Left renal pelvis (tissue), 4 donors: ENCODE data around the gene NKD1. TPM values are rescaled to one million over a fixed set of nuclear protein-coding genes. Genes with fewer than 3 reads are reported as not detected.

Experiments used
- DNase-seq, 4 donors: peaks; one replicate each; pipeline ENCODE4 v3.0.0-alpha.2; 2013; ENCODE audit warnings: low read depth in 4 of 4, low spot score in 3 of 4
- polyA plus RNA-seq, 4 donors: library from polyadenylated mRNA; unstranded; fragments of 120-200 nt; gene quantifications; one replicate each; pipeline ENCODE4 v1.2.1, GENCODE V29; 2013; ENCODE audit not compliant: insufficient read length in 4 of 4

NKD1 gene
- polyA plus RNA-seq, 4 donors = 8.3 to 13.3 (median 11.9) TPM

DNA sequence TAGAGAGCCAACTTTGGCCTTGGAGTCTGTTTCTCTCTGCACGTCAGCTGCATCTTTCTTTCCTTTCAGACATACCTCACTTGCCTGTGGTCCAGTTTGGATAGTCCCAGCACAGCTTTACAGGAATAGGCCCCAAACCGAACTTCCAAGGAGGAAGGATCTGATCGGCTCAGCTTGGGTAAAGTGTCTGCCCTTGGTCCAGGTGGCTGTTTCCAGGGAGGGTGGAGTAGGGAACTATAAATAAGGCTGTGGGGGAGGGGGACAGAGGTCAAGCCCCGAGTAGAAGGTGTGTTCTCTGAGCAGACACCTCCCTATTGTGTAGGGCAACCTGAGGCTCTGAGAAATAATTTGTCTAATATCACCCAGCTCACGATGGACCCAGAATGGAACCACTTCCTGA lies 29.2 kb upstream of the NKD1 start:
- no peak for DNase-seq

DNA sequence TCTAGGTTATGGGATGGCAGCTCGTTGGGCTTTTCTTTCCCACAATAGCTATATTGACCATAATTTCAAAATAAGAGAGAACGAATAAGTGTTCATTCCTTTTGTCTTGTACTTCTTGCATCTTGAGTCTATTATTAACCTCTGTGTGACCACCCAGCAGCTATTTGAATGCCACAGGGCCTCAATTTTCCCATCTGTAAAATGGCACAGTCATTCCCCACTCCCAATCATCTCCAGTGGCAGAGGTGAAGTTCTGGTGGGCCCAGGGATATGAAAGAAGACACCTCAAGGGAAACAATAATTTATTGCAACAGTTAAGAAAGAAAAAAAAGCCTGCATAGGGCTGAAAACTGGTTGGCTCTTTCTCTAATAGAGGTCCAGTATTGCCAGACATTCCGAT lies 28.6 kb upstream of the NKD1 start:
- no peak for DNase-seq

DNA sequence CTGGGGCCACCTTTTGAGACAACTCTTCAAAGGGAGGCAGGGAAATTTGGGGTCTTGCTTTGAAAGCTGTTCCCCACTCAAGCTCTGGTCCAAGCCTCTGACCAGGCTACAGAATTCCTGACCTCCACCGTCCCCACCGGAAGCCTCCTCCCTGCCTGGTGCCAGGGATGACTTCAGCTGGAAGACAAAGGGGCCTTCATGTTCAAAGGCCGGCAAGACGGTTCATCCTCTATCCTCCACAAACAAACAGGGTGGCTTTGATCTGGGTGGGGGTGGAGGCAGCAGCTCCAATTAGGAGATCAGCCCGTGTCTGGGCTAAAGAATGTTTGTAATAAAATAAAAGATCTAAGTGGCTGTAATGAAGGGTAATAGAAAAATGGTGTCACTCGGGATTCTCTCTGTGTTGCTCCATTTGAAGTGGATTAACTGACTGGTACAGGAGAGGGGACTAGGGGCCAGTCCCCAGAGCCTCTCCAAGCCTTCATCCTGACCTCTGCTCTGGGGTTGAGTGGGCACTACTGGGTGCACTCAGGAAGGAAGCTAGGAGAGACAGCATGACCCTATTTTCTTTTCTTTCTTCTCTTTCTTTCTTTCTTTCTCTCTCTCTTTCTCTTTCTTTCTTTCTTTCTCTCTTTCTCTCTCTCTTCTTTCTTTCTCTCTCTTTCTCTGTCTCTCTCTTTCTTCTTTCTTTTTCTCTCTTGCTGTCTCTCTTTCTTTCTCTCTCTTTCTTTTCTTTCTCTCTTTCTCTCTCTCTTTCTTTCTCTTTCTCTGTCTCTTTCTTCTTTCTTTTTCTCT lies 27.5 kb upstream of the NKD1 start:
- DNase-seq = no peak

DNA sequence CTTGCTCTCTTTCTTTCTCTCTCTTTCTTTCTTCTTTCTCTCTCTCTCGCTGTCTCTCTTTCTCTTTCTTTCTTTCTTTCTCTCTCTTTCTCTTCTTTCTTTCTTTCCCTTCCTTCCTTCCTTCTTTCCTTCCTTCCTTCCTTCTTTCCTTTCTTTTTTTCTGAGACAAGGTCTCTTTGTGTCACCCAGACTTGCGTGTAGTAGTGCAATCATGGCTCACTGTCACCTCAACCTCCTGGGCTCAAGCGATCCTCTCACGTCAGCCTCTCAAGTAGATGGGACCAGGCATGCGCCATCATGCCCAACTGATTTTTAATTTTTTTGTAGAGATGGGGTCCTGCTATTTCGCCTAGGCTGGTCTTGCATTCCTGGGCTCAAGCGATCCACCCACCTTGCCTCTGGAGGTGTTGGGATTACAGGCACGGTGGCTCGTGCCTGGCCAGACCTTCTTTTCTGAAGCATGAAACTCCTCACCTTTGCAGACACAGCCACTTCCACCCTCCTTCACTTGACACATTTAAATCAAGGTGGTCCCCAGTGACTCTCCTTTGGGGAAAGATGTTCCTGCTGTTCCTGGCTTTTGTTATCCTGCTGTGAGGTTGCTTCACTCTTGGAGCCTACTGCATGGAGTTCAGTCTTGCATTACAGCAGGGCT lies 26.8 kb upstream of the NKD1 start:
- DNase-seq = no peak

DNA sequence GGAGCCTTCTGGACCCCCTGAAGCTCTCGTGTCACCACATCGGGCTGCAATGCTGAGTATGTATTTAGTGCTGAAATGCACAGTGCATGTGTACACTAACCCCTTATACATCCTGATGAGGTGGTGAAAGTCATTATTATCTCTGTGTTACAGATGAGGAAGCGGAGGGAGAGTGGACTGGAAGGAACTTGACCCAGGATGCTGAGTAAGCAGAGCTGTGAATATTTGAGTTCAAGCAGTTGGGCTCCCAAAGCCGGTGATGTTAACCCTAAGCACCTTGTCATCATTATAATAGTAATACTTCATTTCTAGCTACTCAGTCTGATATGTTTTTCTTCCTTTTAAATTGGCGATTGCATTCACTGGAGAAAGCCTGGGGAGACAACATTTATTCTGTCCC lies 25.9 kb upstream of the NKD1 start:
- no peak for DNase-seq

DNA sequence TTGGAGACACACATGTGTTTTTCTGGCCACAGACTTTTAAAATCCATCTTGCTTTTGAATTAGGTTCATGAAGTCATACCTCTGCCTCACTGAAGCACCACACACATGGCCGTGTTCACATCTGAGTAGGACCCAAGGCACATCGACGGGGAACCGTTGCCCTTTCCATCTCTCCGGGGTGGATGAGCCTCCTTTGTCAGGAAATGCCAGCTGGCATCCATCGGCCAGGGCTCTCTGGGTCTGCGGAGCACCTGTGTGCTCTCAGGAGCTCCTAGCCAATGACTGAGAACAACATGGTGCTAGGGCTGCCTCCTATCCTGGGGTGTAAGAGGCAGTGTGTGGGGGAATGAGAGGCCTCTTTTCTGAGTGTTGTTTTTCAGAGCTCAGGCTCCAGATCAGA lies 24.5 kb upstream of the NKD1 start:
- no peak for DNase-seq

DNA sequence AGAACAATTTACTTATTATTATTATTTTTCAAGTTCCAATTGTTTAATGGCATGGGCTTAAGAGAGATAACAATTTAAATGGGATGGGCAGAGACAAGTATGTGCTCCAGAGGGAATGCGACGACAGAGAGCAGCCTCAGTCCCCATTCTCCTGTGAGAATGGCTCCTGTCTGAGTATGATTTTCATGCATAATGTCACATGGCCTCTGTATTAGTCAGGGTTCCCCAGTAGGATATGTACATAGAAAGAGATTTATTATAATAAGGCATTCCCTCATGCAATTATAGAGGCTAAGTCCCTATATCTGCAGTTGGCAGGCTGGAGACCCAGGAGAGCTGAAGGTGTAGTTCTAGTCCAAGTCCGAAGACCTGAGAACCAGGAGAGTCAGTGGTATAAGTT lies 22.9 kb upstream of the NKD1 start:
- no peak for DNase-seq

DNA sequence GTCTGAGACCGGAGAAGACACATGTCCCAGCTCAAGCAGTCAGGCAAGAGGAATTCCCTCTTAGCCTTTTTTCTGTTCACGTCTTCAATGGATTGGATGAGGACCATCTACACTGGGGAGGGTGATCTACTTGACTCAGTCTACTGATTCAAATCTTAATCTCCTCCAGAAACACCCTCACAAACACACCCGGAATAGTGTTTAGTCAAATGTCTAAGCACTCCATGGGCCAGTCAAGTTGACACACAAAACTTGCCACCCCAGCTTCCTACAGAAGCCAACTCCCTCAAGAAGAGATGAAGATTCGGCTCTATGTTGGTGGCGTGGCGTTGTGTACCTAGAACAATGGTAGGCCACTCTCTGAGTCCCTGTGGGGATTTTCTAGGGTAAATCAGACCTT lies 22.5 kb upstream of the NKD1 start:
- no peak for DNase-seq

DNA sequence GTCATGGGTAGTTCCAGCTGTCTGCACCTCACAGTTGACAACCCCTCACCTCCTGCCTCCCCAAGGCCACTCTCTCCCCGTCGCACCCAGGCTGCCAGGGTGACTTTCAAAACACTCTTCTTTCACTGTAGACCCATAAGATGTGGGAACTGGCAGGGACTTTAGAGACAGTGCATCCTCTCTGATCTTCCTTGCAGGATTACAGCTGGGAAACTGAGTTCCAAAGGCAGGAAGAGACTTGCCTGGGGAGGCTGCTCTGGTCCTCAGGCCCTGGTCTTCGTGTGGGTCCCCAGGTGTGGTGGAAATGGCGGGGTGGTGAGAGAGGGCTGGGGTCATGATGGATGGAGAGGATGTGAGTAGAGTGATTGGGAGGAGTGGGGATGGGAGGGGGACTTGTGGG lies 21.9 kb upstream of the NKD1 start:
- DNase-seq = no peak

DNA sequence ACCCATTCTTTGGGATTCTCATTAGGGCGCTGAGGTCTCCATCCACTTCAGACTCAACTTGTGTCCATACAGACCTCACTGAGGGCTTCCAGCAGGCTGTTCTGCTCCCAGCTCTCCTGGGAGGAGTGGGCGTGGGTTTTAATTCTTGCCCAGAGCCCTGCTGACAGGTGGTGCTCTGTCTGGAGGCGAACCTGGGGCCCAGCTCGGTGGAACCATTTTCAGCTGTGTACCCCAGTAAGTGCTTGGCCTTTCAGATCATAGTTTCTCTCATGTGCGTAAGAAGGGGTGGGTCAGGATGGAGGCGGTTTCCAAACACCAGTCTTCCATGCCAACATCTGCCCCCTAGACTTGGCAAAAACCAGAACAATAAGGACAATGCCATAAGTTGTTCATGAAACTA lies 21.4 kb upstream of the NKD1 start:
- no peak for DNase-seq

DNA sequence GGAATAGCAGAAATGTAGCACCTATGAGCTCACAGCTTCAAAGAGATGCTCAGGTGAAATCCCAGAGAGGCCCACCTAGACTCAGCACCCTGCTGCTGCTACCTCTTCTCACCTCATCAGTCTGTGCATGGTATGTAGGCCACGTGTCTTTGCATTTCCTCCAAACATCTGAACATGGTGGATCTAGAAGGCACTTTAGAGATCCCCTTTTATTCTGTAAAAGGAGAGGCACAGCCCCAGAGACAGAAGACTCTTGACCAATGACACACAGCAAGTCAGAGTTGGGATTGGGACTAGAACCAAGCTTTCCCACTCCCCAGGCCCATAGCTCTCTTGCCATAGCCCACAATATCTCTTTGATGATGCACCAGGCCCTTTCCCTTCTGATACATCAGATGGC lies 19.4 kb upstream of the NKD1 start:
- DNase-seq = no peak

DNA sequence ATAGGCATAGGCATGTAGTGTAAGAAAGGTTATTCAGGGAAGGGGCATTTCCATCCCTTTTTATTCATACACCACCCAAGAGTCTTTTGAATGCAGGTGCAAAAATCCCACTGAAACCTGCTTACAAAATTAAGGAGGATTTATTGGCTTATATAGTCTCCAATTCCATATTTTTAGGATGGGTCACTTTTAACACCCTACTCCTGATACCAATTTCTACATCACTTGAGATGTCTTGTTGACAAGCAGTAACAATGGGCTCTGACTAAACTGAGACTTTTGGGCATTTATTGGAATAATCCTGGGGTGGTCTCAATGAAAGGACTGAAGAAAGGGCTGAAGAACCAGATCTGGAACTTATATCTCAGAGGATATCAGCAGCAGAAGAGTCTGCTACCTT lies 18.9 kb upstream of the NKD1 start:
- DNase-seq = no peak

DNA sequence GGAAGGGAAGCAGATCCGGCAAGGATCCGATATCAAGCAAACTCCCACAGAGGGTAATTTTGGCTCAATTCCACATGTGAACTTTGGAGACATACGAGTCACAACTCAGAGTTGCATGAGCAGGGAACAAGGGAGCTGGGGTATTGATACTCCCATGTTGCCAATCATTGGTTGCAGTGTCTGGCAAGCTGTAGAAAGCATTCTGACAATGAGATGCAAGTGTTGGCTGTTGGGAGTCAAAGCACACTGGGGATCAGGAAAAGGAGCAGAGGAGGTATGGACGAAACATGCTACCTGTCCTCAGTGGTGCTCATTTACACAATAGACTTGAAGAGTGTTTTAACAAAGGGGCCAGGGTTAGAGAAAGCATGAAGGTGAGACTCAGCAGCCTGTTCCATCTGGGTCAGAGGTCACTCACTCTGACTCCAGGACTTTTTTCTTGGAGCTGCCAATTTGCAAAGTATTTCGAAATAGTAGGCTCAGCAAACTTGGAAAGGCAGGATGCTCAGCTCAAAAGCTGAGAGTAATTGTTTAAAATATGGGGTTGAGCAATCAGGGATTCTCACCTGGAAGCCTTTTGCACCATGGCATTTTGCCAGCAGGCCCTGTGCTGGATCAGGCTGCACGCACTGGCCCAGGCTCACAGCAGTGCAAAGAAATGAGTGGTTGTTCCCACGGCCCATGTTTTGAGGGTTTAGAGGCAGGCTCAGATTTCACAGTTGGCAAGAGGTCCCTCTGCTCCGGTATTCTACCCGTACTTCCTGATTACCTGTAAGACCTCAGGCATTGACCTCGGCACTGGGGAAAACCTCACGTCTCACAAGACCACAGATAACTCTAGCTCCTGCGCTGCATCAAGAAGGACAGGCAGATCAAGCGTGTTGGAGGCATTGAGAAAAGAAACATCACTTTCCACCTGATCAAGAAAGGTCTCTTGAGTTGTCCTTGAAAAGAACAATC lies 17.6 kb upstream of the NKD1 start:
- no peak for DNase-seq

DNA sequence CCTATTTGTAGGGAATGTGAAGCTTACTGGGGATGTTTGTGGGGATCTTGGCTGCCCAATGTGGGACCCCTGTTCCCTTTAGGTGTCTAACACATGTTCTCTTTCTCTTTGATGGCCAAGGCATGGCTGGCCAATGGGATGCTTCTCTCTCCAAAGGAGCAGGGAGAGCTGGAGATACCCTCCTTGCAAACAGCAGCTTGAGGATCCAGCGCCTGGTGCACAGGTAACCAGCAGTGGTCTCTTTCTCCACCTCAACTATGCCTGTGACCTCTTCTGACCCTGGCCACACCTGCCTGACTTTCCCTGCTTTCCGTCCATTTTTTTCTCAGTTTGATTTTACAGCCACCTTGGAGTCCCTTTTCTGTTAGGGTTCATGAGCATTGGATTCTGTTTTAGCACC lies 16.8 kb upstream of the NKD1 start:
- DNase-seq = no peak

DNA sequence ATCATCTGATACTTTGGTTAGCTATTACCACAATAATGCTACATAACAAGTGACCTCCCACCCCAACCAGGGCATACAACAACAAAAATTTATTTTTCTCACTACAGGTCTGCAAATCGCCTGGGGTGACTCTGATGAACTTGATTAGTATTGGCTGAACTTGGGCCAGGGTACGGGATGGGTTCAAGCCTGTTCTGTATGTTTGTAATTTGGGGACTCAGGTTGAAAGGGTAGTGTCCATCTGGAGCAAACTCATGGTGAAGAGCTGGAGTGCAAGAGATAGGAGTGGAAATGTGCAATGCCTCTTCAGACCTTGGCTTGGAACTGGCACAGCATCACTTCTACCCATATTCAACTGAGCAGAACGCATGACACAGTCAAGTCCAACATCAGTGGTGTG lies 16.3 kb upstream of the NKD1 start:
- no peak for DNase-seq

DNA sequence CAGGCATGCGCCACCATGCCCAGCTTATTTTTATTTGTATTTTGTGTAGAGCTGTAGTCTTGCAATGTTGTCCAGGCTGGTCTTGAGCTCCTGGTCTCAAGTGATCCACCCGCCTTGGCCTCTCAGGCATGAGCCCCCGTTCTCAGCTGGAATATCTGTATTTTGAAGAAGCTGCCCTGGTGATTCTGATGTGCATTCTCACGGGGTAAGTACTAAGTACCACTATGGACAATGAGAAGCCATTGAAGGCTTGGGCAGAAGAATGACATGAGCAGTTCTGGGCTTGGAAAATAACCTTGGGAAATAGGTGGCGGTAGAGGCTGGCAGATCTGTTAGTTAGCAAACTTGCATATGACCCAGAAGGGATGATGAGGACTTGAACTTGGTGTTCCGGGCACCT lies 15.6 kb upstream of the NKD1 start:
- no peak for DNase-seq

DNA sequence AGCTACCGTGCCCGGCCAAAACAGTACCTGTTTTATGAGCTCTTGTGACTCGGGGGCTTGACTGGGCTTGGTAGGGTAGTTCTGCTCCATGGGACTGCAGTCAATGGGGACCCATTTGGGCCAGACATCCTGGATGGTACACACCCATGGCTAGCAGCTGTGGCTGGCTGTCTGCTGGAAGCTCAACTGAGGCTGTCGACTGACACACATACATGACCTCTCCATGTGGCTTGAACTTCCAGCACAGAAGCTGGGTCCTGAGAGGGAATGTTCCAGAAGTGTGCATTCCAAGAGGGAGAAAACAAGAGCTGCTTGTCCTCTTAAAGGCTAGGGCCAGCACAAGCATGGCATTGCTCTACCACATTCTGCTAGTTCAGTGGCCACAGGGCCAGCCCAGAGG lies 14.9 kb upstream of the NKD1 start:
- no peak for DNase-seq

DNA sequence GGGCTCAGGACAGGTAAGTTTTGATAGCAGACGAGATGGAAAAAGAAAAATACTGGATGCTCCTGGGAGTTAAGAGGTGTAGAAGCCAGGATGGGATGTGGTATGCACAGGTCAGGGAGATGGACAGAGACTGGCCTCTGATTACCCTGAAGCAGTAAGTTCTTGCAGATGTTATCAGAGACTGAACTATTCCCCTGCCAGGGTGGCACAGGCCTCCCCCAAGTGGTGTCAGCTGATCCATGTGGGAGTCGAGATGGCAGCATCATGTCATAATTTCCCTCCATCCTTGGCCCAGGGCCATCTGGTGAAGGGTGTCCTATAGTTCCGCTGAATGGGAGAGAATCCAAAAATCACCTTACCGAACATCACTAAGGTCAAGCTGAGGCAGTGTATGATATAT lies 14.1 kb upstream of the NKD1 start:
- DNase-seq = no peak

DNA sequence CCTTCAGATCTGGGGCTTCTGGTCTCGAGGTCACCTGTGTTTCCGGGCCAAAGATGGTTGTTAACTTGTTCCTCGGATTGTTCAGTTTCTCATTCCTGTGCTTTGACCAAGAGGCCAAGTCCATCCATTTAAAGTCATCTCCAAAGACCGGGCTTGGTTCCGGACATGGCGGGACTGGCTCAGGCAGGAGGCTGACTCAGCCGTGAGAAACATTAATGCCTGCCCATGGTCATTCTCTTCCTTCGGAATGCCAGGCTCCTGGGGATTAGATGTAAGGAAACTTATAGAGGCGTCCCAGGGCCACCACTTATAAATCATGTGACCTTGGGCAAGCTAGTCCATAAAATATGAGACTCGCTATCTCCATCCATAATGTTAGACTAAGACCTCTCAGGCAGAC lies 13.6 kb upstream of the NKD1 start:
- no peak for DNase-seq

DNA sequence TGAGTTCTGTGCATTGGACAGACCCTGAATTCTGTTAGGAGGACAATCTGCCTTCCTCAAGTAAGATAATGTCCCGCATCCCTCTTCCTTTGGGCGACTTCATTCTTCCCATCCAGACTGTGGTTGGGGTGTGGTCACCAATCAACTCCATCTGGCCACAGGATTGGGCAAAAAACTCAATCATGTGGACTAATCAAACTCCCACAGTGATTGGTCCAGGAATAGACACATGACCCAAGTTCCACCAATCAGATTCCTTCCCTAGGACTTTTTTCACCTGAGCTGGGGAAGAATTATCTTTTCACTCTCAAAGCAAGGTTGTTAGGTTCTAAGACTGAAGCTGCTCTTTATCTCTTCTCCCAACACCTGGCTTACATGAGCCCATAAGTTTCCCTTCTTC lies 13.2 kb upstream of the NKD1 start:
- DNase-seq = no peak

DNA sequence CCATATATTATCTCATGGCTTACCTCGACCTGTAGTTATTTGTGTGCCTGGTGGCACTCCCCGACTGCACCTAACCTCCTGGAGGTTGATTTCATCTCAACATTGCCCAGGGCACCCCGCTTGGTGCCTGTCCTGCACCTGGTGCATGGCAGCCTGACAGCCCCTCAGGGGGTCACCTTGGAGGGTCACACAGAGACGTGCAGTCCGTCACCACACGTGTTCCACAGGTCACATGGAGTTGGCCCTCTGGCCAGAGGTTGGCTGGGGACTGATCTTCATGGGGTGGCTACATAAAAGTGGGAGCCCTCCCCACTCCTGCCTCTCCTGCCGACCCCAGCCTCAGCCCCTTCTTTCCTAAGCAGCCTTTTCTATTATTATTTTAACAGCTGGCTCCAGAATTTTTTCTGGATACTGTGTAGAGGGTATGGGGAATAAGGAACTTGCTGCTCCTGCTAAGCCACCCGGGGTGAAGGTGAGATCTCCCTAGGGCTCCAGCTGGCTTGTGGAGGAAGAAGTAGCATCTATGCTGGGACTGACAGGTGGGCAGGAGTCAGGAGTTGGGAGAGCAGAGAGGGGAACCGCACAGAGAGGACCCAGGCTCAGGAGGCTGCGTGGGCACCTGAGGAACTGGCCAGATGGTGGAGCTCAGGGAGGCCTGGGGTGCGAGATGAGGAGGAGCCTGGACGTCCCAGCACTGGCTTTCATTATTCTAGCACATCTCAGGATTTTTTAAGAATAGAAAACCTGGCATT lies 12.5 kb upstream of the NKD1 start:
- DNase-seq = no peak
